HL-60/S4 treated with phorbol 12-myristate 13-acetate at 8.2 ng/mL for 4 days and 3 days (cell line): ENCODE results near the gene CYP4F3.
"Not testable (repeated sequence)": the region's sequence is repeated elsewhere in the genome, so short reads cannot be mapped to it uniquely, and the experiment has no call there.

ENCODE experiments used
- in situ Hi-C: fragments of 300-500 bp; cut with MboI; formaldehyde crosslinking; loops from 2 replicates; pipeline ENCODE4 v1.15.0; 2022; ENCODE audit warnings: low sequenced_read_pairs

Gene CYP4F3

DNA sequence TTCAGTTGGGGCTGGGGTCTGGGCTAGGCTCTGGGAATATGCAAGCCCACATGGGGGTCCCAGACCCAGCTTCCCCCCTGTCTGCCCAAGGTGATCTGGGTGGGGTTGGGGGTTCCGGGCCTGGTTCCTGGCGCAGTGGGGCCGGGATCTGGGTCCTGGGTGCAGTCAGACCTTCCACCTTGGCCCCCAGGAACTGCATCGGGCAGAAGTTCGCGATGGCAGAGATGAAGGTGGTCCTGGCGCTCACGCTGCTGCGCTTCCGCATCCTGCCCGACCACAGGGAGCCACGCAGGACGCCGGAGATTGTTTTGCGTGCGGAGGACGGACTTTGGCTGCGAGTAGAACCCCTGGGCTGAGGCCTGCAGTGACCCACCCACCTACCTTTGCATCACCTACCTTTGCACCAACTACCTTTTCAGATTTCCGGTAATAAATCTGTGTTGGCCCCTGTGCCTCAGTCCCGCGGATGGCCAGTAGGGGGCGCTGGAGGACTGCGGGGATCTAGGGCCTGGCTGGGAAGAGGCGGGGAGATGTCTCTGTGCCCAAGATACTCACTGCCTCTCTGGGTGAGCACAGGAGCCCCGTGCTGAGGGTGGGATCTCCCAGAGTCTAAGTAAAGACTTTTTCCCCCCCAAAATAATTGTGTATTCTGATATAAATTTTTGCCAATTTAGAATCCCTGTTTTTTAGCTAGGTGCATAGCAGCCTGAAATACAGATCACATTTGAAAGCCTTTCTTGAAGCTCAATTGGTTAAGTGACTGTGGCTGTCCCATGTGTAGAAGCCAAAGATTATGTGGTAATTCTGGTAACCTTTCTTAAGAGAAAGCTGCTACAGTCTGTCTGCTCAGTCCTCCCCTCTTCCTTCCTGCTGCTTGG lies 11.5 kb upstream of the CYP4F3 start:
- in situ Hi-C loops, result loop anchor here (25.0 kb wide), 1 partner anchor 558 kb away; the partner anchor contains the start of genes AP1M1 and FAM32A

DNA sequence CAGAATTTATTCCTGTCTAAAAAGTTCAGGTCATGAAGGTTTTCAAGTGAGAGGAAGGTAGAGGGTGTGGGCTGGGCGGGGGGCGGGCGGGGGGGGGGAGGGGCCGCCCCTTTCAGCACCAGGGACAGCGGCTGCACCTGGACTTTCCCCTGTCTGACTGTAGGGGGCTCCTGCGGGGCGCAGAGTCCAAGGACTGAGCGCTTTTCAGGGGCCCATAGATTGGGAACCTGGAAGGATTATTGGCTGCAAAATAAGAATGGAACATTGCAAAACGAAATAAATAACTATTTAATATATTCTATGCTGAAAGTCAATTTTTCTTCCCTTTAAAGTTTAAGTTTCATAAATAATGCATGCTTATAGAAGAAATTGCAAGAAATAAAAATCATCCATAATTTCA lies 8.9 kb upstream of the CYP4F3 start:
- in situ Hi-C loops, result loop anchor here (25.0 kb wide), 1 partner anchor 555 kb away; the partner anchor contains the start of genes AP1M1 and FAM32A

DNA sequence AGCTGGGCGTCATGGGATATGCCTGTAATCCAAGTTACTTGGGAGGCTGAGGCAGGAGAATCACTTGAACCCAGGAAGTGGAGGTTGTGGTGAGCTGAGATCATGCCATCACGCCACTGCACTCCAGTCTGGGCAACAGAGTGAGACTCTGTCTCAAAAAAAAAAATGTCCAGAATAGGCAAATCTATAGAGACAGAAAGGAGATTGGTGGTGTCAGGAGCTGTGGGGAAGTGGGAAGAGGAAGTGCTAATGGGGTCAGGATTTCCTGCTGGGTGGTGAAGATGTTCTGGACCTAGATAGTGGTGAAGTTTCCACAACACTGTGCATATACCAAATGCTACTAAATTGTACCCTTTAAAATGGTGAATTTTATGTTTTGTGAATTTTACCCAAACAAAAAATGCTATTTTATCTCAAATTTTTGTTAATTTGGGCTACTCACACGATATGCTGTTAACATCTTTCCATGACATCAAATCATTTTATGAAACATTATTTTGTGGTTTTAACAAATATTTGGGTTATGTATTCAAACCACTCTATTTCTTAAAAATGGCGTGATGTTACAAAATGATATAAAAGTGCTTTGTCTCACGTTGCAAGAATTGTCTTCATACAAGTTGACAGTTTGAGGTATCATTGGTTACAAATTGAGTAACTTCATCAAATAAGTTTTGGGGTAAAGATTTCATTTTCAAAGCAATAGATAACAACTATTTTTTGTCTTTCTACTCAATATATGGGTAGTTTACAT lies 7.4 kb upstream of the CYP4F3 start:
- in situ Hi-C loops, result loop anchor here (25.0 kb wide), 1 partner anchor 554 kb away; the partner anchor contains the start of genes AP1M1 and FAM32A

DNA sequence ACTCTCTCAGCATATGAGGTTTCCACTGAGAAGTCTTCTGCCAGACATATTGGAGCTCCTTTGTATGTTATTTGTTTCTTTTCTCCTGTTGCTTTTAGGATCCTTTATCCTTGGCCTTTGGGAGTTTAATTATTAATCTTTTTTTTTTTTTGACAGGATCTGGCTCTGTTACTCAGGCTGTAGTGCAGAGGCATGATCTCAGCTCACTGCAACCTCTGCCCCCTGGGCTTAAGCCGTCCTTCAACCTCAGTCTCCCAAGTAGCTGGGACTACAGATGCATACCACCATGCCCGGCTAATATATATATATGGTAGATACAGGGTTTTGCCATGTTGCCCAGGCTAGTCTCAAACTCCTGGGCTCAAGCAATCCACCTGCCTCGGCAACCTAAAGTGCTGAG lies 6.6 kb upstream of the CYP4F3 start:
- in situ Hi-C loops, result loop anchor here (25.0 kb wide), 1 partner anchor 553 kb away; the partner anchor contains the start of genes AP1M1 and FAM32A

DNA sequence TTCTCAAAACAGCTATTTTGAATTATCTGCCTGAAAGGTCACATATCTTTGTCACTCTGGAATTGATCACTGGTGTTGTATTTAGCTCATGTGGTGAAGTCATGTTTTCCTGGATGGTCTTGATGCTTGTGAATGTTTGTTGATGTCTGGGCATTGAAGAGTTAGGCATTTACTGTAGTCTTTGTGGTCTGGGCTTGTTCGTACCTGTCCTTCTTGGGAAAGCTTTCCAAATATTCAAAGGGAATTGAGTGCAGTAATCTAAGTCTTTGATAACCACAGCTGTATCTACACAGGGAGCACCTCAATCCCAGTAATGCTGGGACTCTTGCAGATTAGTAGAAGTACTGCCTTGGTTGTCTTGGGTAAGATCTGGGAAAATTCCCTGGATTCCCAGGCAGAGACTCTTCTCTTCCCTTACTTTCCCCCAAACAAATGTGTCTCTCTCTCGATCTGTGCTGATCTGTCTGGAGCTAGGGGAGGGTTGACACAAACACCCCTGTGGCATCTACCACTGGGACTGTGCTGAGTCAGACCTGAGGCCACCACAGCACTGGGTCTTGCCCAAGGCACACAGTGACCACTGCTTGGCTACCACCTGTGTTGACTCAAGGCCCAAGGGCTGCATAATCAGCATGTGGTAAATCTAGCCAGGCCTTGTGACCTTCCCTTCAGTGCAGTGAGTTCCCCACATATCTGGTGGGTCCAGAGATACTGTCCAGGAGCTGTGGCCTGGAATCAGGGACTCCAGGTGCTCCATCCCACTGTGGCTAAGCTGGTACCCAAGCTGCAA lies 5.5 kb upstream of the CYP4F3 start:
- in situ Hi-C loops, result loop anchor here (25.0 kb wide), 1 partner anchor 552 kb away; the partner anchor contains the start of genes AP1M1 and FAM32A

DNA sequence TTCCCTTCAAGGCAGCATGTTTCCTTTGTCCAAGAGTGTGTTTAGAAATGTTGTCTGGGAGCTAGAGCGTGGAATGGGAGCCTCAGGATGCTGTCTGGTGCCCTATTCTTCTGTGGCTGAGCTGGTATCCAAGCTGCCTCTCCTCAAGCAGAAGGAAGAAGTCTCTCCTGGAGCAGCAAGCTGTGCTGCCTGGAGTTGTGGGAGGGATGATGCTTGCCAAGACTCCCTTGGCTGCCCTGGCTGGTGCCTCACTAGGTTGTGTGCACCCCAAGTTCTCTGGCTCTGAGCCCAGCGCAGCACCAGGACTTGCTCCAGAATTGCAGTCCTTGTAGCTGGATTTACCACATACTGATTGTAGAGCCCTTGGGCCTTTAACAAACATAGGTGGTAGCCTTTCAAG lies 4.7 kb upstream of the CYP4F3 start:
- in situ Hi-C loops, result loop anchor here (25.0 kb wide), 1 partner anchor 551 kb away; the partner anchor contains the start of genes AP1M1 and FAM32A

DNA sequence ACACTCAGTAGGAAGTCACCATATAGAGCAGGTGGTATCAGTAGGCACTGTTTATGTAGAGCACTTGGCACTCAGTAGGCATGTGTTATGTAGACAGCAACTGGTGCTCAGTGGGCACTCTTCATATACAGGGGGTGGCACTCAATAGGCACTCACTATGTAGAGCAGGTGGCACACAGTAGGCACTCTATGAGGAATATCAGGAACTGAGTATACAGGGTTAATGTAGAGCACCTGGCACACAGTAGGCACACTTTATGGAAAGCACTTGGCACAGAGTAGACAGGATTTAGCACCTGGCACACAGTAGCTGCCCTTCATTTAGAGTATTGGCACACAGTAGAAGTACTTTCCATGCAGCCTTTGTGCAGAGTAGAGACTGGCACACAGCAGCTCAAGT lies 1.1 kb upstream of the CYP4F3 start:
- in situ Hi-C loops, result loop anchor here (25.0 kb wide), 1 partner anchor 548 kb away; the partner anchor contains the start of genes AP1M1 and FAM32A

DNA sequence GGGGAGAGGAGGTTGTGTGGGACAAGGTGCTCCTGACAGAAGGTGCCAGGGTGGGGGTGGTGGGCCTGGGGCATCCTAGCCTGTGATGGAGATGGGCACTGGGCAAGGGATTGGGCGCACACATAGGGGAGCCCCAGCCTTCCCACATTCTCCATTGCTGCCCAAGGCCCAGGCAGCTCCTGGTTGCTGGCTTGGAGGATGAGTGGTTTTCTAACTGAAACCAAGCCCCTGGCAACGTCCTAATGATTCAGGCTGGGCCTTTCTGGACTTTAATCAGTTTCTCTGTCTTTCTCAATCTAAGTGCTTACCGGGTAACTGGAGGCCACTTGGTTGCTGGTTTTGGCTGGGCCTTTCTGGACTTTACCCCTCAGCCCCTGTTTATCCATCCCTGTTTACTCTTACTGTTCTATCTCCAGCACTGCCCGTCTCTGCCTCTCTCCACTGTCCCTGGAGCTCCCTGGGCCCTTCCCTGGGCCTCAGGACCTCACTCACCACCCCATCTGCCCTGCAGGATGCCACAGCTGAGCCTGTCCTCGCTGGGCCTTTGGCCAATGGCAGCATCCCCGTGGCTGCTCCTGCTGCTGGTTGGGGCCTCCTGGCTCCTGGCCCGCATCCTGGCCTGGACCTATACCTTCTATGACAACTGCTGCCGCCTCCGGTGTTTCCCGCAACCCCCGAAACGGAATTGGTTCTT lies 354 bp downstream of the CYP4F3 start:
- in situ Hi-C loops, result loop anchor here (25.0 kb wide), 1 partner anchor 546 kb away; the partner anchor contains the start of genes AP1M1 and FAM32A

DNA sequence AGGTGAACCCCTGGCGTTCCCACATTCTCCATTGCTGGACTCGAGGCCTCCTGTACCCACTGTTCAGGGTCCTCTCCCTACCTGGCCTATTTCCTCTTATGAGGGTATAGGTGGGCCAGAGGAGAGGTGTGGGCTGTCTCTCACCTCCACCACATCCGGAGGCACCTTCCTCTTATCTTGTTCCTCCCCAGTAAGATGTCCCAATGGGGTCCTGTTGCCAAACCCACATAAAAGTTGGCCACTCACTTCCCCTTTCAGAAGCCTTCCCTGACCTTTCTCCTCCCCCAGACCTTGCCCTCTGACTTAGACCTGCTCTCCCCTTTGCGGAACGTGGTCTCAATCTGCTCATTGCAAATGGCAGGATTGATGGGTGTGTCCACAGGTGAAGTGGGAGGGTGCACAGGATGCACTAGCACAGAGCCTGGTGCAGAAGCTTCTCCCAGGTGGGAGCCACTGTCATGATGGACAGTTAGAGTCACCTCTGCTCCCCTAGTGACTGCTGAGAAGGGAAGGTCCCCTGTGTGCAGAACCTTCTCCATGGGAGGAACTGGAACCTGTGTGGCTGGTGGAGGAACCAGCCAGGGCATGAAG lies 1.3 kb downstream of the CYP4F3 start:
- in situ Hi-C loops, result loop anchor here (25.0 kb wide), 1 partner anchor 545 kb away; the partner anchor contains the start of genes AP1M1 and FAM32A

DNA sequence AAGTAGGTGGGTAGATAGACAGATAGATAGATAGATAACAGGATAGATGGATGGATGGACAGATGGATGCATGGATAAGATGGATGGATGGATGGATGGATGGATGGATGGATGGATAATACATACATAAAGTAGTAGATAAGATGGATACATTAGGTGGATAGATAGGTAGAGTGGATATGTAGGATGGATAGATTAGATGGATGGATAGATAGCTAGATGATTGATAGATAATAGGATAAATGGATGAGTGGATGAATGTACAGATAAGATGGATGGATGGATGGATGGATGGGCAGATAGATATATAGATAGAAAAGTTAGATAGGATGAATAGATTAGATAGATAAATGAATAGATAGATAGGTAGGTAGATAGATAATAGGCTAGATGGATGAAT lies 2.1 kb downstream of the CYP4F3 start:
- in situ Hi-C loops, result loop anchor here (25.0 kb wide), 1 partner anchor 544 kb away; the partner anchor contains the start of genes AP1M1 and FAM32A

DNA sequence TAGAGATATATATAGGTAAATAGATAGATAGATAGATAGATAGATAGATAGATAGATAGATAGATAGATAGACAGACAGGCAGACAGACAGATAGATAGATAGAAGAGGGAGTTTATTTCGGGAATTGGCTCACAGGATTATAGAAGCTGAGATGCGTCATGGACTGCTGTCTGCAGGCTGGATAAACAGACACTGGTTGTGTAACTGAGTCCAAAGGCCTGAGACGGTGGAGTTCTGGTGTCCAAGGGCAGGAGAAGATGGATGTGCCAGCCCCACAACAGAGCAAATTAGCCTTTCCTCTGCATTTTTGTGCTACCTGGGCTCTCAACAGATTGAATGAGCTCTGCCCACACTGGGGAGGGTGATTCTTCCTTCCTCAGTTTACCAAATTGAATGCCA lies 2.7 kb downstream of the CYP4F3 start:
- in situ Hi-C loops, result loop anchor here (25.0 kb wide), 1 partner anchor 544 kb away; the partner anchor contains the start of genes AP1M1 and FAM32A

DNA sequence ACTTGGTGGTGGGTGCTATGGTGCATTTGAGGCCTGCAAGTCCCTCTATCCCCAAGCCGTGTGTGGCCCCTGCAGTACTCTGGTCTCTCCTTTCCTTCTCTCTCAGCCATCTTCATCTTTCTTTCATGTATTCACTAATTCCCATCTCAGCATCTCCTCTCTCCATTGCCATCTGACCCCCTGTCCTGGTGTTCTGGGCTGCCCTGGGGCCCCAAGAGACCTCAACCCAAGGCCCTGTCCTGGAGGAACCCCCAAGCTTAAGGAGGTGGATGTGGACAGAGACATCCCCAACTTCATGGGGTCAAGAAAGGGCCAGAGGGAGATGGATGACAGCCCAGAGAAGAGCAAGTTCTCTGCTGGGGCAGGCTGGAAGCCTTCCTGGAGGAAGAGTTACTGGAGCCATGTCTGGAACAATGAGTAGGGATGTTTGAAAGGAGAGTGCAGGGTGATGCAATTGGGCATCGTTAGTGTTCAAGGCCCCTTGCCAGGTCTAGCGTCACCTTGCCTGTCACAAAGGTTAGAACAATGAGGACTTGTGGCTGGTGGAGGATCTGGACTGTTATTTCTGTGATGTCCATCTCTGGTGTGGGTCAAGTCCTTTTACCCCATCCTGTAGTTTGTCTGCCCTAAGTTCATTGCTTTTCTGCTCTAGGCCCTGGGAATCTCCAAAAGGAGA lies 3.5 kb downstream of the CYP4F3 start:
- in situ Hi-C loops, result loop anchor here (25.0 kb wide), 1 partner anchor 543 kb away; the partner anchor contains the start of genes AP1M1 and FAM32A

DNA sequence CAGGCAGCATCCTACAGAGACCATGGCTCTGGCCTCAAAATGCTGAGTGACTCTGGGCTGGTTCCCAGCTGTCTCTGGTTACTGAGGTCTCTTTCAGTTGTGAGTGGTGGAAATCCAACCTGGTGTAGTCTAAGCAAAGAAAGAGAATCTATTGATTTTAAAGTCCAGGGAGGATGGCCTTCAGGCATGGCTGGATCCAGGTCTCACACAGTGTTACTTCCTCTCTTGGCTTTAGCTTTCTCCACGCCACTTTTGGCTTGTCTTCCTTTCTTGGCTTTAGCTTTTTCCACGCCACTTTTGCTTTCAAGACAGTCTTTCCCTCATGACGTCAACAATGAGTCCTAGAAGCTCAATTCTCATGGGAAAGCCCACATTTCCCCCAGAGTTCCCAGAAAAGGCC lies 4.1 kb downstream of the CYP4F3 start:
- in situ Hi-C loops, result loop anchor here (25.0 kb wide), 1 partner anchor 542 kb away; the partner anchor contains the start of genes AP1M1 and FAM32A

DNA sequence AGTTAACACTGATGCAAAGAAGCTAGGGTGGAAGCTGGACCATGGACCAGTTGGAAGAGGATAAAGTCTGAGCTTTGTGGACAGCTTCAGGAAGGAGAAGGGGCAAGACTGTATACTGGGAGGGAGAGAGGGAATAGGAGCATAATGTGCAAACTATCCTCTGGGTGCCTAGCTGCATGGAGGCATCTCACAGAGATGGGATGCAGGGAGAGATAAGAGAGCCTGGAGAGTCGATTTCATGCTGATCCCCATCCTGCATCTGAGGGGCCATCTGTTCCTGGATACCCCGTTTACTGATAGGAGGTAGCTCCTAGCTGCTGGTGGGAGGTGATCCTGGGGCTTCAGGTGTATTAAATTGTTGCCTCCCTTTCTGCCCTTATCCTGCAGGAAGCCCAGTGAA lies 8.8 kb downstream of the CYP4F3 start:
- in situ Hi-C loops, result loop anchor here (25.0 kb wide), 1 partner anchor 538 kb away; the partner anchor contains the start of genes AP1M1 and FAM32A

DNA sequence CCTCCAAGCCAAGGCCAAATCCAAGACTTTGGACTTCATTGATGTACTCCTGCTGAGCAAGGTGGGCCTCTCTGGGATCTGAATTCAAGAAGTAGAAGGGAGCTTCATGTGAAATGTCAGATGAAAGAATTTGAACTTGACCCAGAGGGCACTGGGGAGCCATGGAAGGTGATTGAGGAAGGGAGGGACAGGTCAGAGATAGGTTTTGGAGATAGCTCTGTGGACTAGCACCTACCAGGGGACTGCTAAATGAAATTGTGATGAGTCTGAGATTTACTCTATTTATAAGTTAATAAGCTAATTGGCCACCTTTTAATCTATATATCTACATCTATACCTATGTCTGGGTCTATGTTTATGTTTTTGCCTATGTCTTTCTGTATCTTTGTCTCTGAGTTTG lies 9.4 kb downstream of the CYP4F3 start:
- in situ Hi-C loops, result not testable (repeated sequence)

DNA sequence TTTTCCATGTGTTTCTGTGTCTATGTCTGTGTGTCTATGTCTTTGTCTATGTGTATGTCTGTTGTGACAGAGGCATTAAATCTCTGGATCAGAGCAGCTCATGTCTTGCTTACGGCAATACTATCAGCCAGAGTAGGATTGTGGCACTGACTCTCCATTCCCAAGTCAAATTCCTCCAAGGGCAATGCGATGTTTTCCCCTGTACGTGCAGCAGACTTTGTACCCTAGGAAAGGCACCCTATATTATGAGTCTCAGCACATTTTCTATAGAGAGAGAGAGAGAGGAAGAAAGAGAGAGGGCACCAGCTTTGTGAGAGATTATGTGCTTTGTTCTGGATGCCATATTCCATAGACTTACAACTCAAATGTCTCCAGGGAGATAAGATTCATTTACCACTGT lies 11.1 kb downstream of the CYP4F3 start:
- in situ Hi-C loops, result no loop called here

DNA sequence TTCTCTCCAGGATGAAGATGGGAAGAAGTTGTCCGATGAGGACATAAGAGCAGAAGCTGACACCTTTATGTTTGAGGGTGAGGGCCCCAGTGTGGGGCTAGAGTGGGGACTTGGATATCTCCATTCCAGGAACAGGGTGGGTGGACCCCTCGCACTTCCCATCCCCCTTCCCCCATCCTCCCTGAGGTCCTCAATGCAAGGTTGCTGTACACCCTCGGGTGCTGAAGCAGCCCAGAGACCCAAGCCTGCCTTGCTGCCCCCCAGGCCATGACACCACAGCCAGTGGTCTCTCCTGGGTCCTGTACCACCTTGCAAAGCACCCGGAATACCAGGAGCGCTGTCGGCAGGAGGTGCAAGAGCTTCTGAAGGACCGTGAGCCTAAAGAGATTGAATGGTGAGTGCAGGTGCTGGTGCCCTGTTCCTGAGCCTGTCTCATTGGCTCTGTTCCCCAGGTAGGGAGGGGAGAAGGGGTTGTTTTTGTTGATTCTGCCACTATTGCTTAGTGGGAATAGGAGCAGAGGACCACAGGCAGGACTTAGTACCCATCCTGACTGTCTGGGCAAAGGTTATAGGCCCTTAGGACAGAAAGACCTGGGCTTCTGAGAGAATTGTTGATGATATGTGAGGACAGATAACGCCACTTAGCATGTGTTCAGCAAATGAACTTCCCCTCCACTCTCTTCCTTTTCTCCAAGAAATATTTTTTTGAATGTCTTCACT lies 12.0 kb downstream of the CYP4F3 start:
- in situ Hi-C loops, result no loop called here

DNA sequence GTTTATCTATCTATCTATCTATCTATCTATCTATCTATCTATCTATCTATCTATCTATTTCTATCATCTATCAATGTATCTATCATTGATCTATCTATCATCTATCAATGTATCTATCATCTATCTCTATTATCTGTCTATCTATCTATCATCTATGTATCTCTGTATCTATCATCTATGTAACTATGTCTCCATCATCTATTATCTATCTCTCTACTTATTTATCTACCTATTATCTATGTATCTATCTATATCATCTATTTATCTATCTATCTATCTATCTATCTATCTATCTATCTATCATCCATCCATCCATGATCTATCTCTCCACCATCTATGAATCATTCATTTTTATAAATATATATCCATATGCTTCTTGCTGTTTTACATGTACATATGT lies 15.8 kb downstream of the CYP4F3 start:
- in situ Hi-C loops, result no loop called here
